HCT116 (cell line): ENCODE results near the gene SRSF7. TPM values are rescaled to one million over a fixed set of nuclear protein-coding genes. Genes with fewer than 3 reads are reported as not detected.

Source experiments
- ATAC-seq: fragments of 200-7000 bp; cut with Tn5 transposase; 2 replicates; pipeline ENCODE4 v1.9.1; 2020; ENCODE audit warnings: mild to moderate bottlenecking, moderate library complexity
- BruUV-seq: library from RNA; stranded (reverse); fragments of 400-500 nt; replicated peaks from 2 replicates; lab custom pipeline; 2021; lab: Mats Ljungman, UMichigan
- CTCF ChIA-PET: fragments of 300-600 bp; sonication (Branson Sonifier 250); formaldehyde crosslinking; loops from one replicate; lab custom pipeline; 2021; ENCODE audit warnings: antibody characterized with exemption; lab: Charles Lee
- POLR2A ChIA-PET: fragments of 300-600, 350-600 bp; sonication (Branson Sonifier 250); formaldehyde crosslinking; loops from one replicate; lab custom pipeline; 2021; ENCODE audit warnings: antibody characterized with exemption; lab: Charles Lee
- RAD21 ChIA-PET, 2 experiments: fragments of 300-600 bp; sonication (Branson Sonifier 250); formaldehyde crosslinking; loops; one replicate each; lab custom pipeline; 2023; ENCODE audit warnings: low total read pairs in 2 of 2; ENCODE audit not compliant: uncharacterized antibody in 2 of 2, unreplicated experiment in 2 of 2, low non-redundant PET in 1 of 2; lab: Charles Lee
- DNase-seq: peaks from one replicate; pipeline ENCODE4 v3.0.0-alpha.2; 2010; ENCODE audit warnings: low read depth, low spot score
- H2AFZ ChIP-seq: fragments of 200-600 bp; shearing (Covaris generic), sonication (generic); 2 replicates; pipeline ENCODE4 v1.6.1; 2017; ENCODE audit warnings: low read depth, mixed run types, mixed read lengths, antibody characterized with exemption, low read length; ENCODE audit not compliant: poor library complexity, severe bottlenecking
- H3K27ac ChIP-seq: 2 replicates; pipeline ENCODE4 v1.5.1; 2012; ENCODE audit warnings: low read depth, low read length
- H3K27me3 ChIP-seq: fragments of 200-600 bp; sonication (generic); 2 replicates; pipeline ENCODE4 v1.6.1; 2016; ENCODE audit warnings: mixed run types, low read length, mixed read lengths; ENCODE audit not compliant: insufficient read depth
- H3K36me3 ChIP-seq, 2 experiments: fragments of 200-500 bp in 1 of 2; fragments of 200-600 bp in 1 of 2; sonication (Bioruptor generic) in 1 of 2; sonication (generic) in 1 of 2; 2 replicates each; pipeline versions ENCODE4 v1.5.1 to v1.6.1; 2014 to 2016; ENCODE audit warnings: low read length in 2 of 2, inconsistent platforms in 1 of 2, mixed read lengths in 1 of 2, mixed run types in 1 of 2; ENCODE audit not compliant: insufficient read depth in 2 of 2, control insufficient read depth in 1 of 2
- H3K4me1 ChIP-seq, 2 experiments: fragments of 200-600 bp in 1 of 2; sonication (generic) in 1 of 2; 2 replicates each; pipeline versions ENCODE4 v1.5.1 to v1.6.1; 2012 to 2017; ENCODE audit warnings: low read length in 2 of 2, inconsistent platforms in 1 of 2, mild to moderate bottlenecking in 1 of 2, mixed read lengths in 1 of 2, mixed run types in 1 of 2, moderate library complexity in 1 of 2; ENCODE audit not compliant: insufficient read depth in 2 of 2, control insufficient read depth in 1 of 2
- H3K4me2 ChIP-seq: fragments of 200-600 bp; sonication (generic); 2 replicates; pipeline ENCODE4 v1.6.1; 2017; ENCODE audit warnings: mixed run types, low read length, mixed read lengths
- H3K4me3 ChIP-seq, 2 experiments: fragments of 200-600 bp in 1 of 2; sonication (generic) in 1 of 2; replicated peaks in 1 of 2; 2 replicates each; pipeline ENCODE4 v1.5.1; 2011 to 2016; ENCODE audit warnings: low read length in 2 of 2, control low read depth in 1 of 2, low read depth in 1 of 2, mild to moderate bottlenecking in 1 of 2, mixed read lengths in 1 of 2, mixed run types in 1 of 2
- H3K79me2 ChIP-seq: fragments of 200-600 bp; sonication (generic); 2 replicates; pipeline ENCODE4 v1.6.1; 2017; ENCODE audit warnings: mild to moderate bottlenecking, mixed run types, low read length, moderate library complexity, mixed read lengths; ENCODE audit not compliant: insufficient read depth
- H3K9ac ChIP-seq: fragments of 200-600 bp; sonication (generic); 2 replicates; pipeline ENCODE4 v1.6.1; 2016; ENCODE audit warnings: low read length, mixed read lengths
- H3K9me2 ChIP-seq: fragments of 200-600 bp; sonication (generic), shearing (Covaris generic); 2 replicates; pipeline ENCODE4 v1.6.1; 2017; ENCODE audit warnings: mixed run types, mild to moderate bottlenecking, moderate library complexity; ENCODE audit not compliant: insufficient read depth
- H3K9me3 ChIP-seq, 2 experiments: fragments of 200-500 bp in 1 of 2; fragments of 200-600 bp in 1 of 2; sonication (Bioruptor generic) in 1 of 2; sonication (generic) in 1 of 2; 2 replicates each; pipeline ENCODE4 v1.6.1; 2014 to 2017; ENCODE audit warnings: low read length in 2 of 2, mixed read lengths in 2 of 2, inconsistent platforms in 1 of 2, low read depth in 1 of 2, mild to moderate bottlenecking in 1 of 2, mixed run types in 1 of 2, moderate library complexity in 1 of 2; ENCODE audit not compliant: control insufficient read depth in 1 of 2, insufficient read depth in 1 of 2
- H4K20me1 ChIP-seq: fragments of 200-600 bp; sonication (generic), shearing (Covaris generic); 2 replicates; pipeline ENCODE4 v1.6.1; 2017; ENCODE audit warnings: mixed run types, mild to moderate bottlenecking, moderate library complexity; ENCODE audit not compliant: insufficient read depth
- ATF3 ChIP-seq: IDR thresholded peaks from 2 replicates; pipeline ENCODE4 v1.6.1; 2012
- CBX3 ChIP-seq: IDR thresholded peaks from 2 replicates; pipeline ENCODE4 v1.6.1; 2012; ENCODE audit warnings: low read depth
- CEBPB ChIP-seq: IDR thresholded peaks from 2 replicates; pipeline ENCODE4 v1.6.1; 2012; ENCODE audit warnings: low read depth
- CTCF ChIP-seq, 3 experiments: fragments of 200-600 bp in 1 of 3; sonication (generic) in 1 of 3; IDR thresholded peaks in 2 of 3; conservative IDR thresholded peaks in 1 of 3; 2 replicates each; pipeline ENCODE4 v1.5.1; 2012 to 2017; ENCODE audit warnings: low read depth in 2 of 3, low read length in 2 of 3, antibody characterized with exemption in 1 of 3, borderline replicate concordance in 1 of 3, control low read depth in 1 of 3, mild to moderate bottlenecking in 1 of 3, mixed read lengths in 1 of 3, mixed run types in 1 of 3, moderate library complexity in 1 of 3; ENCODE audit not compliant: insufficient read depth in 1 of 3
- EZH2phosphoT487 ChIP-seq: fragments of 200-600 bp; IDR thresholded peaks from 2 replicates; pipeline ENCODE4 v1.6.1; 2018; ENCODE audit warnings: antibody characterized with exemption, borderline replicate concordance
- FOSL1 ChIP-seq: IDR thresholded peaks from 2 replicates; pipeline ENCODE4 v1.6.1; 2012; ENCODE audit warnings: low read depth
- JUND ChIP-seq: IDR thresholded peaks from 2 replicates; pipeline ENCODE4 v1.6.1; 2012
- SIN3A ChIP-seq: IDR thresholded peaks from 2 replicates; pipeline ENCODE4 v1.6.1; 2012; ENCODE audit warnings: low read depth
- SP1 ChIP-seq: IDR thresholded peaks from 2 replicates; pipeline ENCODE4 v1.6.1; 2012; ENCODE audit warnings: low read depth
- TCF7L2 ChIP-seq: IDR thresholded peaks from 2 replicates; pipeline ENCODE4 v1.7.0; 2011; ENCODE audit warnings: borderline replicate concordance, inconsistent platforms; ENCODE audit not compliant: insufficient read depth, insufficient read length; ENCODE audit errors: extremely low read depth
- YY1 ChIP-seq: IDR thresholded peaks from 2 replicates; pipeline ENCODE4 v1.6.1; 2011; ENCODE audit warnings: low read length, low read depth, moderate library complexity, mild to moderate bottlenecking; ENCODE audit not compliant: insufficient replicate concordance; ENCODE audit errors: extremely low read depth
- ZFX ChIP-seq: fragments of 450-650 bp; IDR thresholded peaks from 2 replicates; pipeline ENCODE4 v1.6.1; 2017
- intact Hi-C: fragments of 100-400 bp; cut with micrococcal nuclease; formaldehyde crosslinking; loops from 2 replicates; pipeline ENCODE4 v1.10.0; 2022
- total RNA-seq: library from RNA; stranded (reverse); gene quantifications from one replicate; pipeline ENCODE4 v1.2.1, GENCODE V29; 2021; ENCODE audit not compliant: unreplicated experiment

The SRSF7 gene
- total RNA-seq, 1 experiment from 2014 or later = 215 TPM

- Histone ChIP-seq H2AFZ (no peak overlapping the region), H3K9ac (no peak overlapping the region), H3K4me3 (no peak overlapping the region)
- BruUV-seq = no TSS peak
- POLR2A ChIA-PET = no interaction called here
- no peak for TF ChIP-seq EZH2phosphoT487
- TF ChIP-seq TCF7L2 = no peak
- TF ChIP-seq FOSL1 = no peak
- TF ChIP-seq CBX3 = no peak
- no peak for TF ChIP-seq ZFX
- no peak for TF ChIP-seq ATF3
- no peak for TF ChIP-seq YY1
- TF ChIP-seq SP1 = no peak
- TF ChIP-seq SIN3A = no peak
- no peak for TF ChIP-seq CEBPB
- TF ChIP-seq JUND = no peak
- no peak for TF ChIP-seq CTCF (IDR thresholded peaks at IDR 0.05 in 2 of 3, conservative IDR thresholded peaks at IDR 0.05 in 1 of 3; ENCODE audit: borderline replicate concordance in 1 of 3, insufficient read depth in 1 of 3, low read depth in 2 of 3, low read length in 2 of 3)
- TF ChIP-seq, all 23 proteins: peak for 0
- DNase-seq (no peak), ATAC-seq (no peak)
- H3K79me2 ChIP-seq = peaks cover 64% of the 10 kb centered on the region
- peaks cover 23% of the 10 kb centered on the region; the same call in 1 of the 2 replicates for H4K20me1 ChIP-seq
- no peaks in the 10 kb centered on the region for H3K9me2 ChIP-seq
- H3K4me1 ChIP-seq = no peaks in the 10 kb centered on the region
- no peaks in the 10 kb centered on the region for H3K9me3 ChIP-seq
- no peaks in the 10 kb centered on the region for H3K27me3 ChIP-seq
- intact Hi-C loops = no loop called here
- ChIA-PET CTCF (no interaction called here), RAD21 (no interaction called here)
- H3K36me3 ChIP-seq = peaks cover 17 to 36% of the 10 kb centered on the region in 2 experiments
- H3K27ac ChIP-seq = no peak overlapping the region
- no peak overlapping the region for H3K4me2 ChIP-seq
Measured at GRCh38 chr2:38739524-38739923, 11.6 kb downstream of the SRSF7 start.
